Transverse colon (tissue), 4 donors: ENCODE results near the gene GPSM1.
A peak's percentile ranks its signal among the peaks of the same experiment; 100 is the strongest.

Experiments used
- EP300 ChIP-seq: sonication (generic); formaldehyde crosslinking; IDR thresholded peaks from one replicate; pipeline ENCODE4 v1.6.1; 2017; ENCODE audit warnings: antibody characterized with exemption, low read depth
- POLR2AphosphoS5 ChIP-seq, 3 donors: sonication (generic); formaldehyde crosslinking; IDR thresholded peaks; one replicate each; pipeline ENCODE4 v1.6.1; 2016; ENCODE audit warnings: antibody characterized with exemption in 3 of 3
- TF ChIP-seq, protein P1 (sequence below), 5 experiments: fragments of 200-600 bp in 3 of 5; fragments of 450-650 bp in 2 of 5; sonication (generic) in 3 of 5; IDR thresholded peaks; 1 replicate in 2 of 5; 2 replicates in 3 of 5; pipeline ENCODE4 v1.5.1; 2016 to 2017; ENCODE audit warnings: antibody characterized with exemption in 5 of 5, inconsistent platforms in 3 of 5, mild to moderate bottlenecking in 2 of 5, moderate library complexity in 1 of 5

DNA sequence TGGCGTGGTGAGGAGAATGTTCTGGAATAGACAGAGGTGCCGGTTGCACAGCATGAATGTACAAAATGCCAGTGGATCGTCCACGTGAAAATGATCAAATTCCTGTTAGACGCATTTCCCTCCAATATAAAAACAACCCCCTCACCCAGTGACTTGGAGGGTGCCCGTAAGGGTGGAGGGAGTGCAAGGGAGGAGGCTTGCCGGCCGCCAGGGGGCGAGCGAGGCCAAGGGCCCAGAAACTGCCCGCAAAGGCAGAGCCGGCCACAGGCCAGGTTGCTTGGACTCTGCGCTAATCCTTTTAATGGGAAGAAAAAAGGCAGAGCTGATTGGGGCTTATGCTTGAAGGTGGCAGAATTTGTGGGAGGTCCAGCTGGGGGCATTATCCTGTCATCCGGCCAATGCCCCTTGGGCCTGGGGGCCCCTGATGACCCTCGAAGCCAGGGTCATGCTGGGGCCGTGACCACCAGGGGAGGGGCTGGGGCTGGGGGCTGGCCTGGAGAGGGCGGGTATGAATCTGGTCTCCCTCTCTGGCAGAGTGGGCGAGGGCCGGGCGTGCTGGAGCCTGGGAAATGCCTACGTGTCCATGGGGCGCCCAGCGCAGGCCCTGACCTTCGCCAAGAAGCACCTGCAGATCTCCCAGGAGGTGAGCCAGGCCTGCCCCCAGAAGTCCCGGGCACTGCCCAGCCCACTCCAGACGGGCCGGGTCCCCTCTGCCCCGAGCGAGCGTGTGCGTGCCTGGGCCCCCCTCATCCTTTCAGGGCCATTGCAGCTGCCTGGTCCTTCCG is 12.0 kb downstream of the GPSM1 start:
- TF ChIP-seq, protein P1, sequence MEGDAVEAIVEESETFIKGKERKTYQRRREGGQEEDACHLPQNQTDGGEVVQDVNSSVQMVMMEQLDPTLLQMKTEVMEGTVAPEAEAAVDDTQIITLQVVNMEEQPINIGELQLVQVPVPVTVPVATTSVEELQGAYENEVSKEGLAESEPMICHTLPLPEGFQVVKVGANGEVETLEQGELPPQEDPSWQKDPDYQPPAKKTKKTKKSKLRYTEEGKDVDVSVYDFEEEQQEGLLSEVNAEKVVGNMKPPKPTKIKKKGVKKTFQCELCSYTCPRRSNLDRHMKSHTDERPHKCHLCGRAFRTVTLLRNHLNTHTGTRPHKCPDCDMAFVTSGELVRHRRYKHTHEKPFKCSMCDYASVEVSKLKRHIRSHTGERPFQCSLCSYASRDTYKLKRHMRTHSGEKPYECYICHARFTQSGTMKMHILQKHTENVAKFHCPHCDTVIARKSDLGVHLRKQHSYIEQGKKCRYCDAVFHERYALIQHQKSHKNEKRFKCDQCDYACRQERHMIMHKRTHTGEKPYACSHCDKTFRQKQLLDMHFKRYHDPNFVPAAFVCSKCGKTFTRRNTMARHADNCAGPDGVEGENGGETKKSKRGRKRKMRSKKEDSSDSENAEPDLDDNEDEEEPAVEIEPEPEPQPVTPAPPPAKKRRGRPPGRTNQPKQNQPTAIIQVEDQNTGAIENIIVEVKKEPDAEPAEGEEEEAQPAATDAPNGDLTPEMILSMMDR (IDR thresholded peaks at IDR 0.05), result peak; percentile 89 to 96 (median 93)
- no peak for TF ChIP-seq POLR2AphosphoS5 (IDR thresholded peaks at IDR 0.05)
- TF ChIP-seq EP300, result no peak
